HG03442 (cell line): ENCODE measurements around the gene UNK.
A peak's percentile ranks its signal among the peaks of the same experiment; 100 is the strongest.
"Not testable (repeated sequence)": the region's sequence is repeated elsewhere in the genome, so short reads cannot be mapped to it uniquely, and the experiment has no call there.

Source experiments
- ATAC-seq: cut with Tn5 transposase; IDR thresholded peaks from one replicate; pipeline ENCODE4 v1.9.1; 2021; ENCODE audit warnings: mild to moderate bottlenecking, moderate library complexity; ENCODE audit not compliant: unreplicated experiment

UNK gene

GRCh38 chr17:75847614-75848522 lies 63.3 kb downstream of the UNK start:
- no peak for ATAC-seq

GRCh38 chr17:75848523-75849278 lies 64.1 kb downstream of the UNK start:
- ATAC-seq = no peak

- ATAC-seq = no peak
These were observed 64.7 kb downstream of the UNK start for GRCh38 chr17:75849279-75849646.

- no peak for ATAC-seq
These were observed 65.1 kb downstream of the UNK start for GRCh38 chr17:75849724-75850123.

- ATAC-seq = no peak
These were observed 66.5 kb downstream of the UNK start for GRCh38 chr17:75850928-75851692.

- ATAC-seq = not testable (repeated sequence)
These were observed 67.0 kb downstream of the UNK start for GRCh38 chr17:75851693-75851991.

GRCh38 chr17:75853433-75853832 lies 68.8 kb downstream of the UNK start:
- no peak for ATAC-seq

GRCh38 chr17:75854101-75854748 lies 69.6 kb downstream of the UNK start:
- no peak for ATAC-seq

DNA sequence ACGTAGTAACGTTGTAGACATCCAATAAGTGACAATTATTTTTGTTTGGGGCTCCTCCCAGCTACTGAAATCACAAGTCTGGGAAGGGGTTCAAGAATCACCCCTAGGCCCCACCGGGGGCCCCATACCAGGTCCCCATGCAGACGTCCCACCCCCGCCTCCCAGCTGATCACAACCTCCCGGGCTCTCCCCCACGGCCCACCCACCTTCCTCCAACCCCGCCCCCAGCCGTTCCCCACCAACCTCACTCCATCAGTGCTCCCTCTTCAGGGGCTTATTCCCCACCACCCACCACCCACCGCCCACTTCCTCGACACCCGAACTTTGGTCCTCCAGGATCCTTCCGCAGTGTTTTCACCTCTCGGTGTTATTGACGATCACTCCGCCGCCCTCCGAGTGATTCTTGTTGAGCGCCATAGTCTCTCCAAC lies 70.3 kb downstream of the UNK start:
- no peak for ATAC-seq

DNA sequence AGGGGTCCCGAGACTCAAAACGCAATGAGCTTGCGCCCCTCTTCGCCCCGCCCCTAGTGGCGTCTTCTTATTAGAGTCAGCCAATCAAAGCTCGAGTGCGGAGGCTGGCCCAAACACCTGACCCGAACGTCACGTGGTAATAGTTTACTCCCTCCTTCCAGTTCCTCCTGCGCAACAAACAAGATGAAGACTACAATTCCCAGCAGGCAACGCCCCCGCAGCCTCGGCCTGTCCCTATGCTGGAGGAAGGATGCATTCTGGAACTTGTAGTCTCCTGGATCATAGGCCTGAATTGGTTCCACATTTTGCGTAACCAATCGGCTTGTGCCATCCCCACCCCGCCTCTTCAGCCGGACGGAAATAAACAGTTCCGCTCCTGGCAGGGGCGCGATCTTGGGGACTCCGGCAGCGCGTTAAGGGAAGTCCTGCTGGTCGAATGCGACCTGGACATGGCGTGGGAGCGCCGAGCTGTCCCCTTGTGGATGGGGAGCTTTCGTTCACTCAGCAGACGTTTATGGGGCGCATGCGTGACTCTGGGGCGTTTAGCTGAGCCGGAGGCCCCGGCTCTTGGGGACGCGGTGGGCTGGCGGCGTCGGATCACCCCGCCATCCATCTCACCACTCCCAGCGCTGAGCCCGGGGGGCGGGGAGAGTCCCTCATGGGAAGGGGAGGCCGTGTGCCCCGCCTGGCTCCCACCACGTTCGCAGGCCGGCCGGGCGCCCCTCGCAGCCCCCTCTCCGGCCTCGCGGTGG lies 70.9 kb downstream of the UNK start, which contains the start of gene WBP2:
Gene WBP2 (minus strand): TSS at position 26 of the 752 bp plus-strand sequence. CDS start 38 bp downstream, outside the sequence.
- ATAC-seq = peak; percentile 81

DNA sequence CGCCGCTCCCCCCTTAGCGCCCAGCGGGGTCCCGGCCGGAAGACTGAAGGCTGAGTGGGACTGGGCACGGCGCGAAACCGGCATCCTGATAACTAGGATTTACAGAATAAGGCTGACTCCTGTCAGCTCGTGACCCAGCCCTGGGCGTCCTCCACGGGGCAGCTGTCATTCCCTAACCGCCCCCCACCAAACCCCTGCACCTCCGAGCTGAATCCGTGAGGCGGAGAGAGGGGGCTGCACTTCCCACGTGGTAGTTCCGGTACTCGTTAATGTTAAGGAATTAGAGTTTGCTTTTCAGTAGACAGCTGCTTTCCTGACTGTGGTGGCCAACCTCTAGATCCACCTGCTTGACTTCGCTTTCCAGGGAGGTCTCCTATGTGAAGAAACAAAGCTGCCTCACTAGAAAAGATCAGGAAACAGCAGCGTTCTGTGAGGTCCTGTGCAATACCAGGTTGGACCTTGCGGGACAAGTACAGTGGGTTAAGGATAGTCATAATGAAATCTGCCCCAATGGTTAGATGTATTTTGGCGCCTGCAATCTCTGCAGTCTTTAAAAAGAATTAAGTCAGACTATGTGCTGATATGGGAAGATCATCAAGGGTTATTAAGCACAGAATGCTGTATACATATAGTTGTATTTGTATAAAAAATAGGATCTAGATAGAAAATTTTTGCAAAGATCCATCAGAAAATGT lies 71.6 kb downstream of the UNK start:
- no peak for ATAC-seq

DNA sequence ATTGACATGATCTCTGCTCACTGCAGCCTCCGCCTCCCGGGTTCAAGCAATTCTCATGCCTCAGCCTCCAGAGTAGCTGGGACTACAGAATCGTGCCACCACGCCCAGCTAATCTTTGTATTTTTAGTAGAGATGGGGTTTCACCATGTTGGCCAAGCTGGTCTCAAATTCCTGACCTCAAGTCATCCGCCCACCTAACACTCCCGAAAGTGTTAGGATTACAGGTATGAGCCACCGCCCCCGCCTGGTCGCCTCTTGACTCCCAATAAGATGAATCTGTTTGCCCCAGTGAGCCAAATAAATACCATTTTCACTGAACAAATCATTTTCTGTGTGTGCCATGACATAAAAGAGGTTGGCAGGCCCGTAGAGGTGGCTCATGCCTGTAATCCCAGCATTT lies 74.8 kb downstream of the UNK start:
- not testable (repeated sequence) for ATAC-seq

- ATAC-seq = no peak
These were observed 77.3 kb downstream of the UNK start for GRCh38 chr17:75861927-75862317.

DNA sequence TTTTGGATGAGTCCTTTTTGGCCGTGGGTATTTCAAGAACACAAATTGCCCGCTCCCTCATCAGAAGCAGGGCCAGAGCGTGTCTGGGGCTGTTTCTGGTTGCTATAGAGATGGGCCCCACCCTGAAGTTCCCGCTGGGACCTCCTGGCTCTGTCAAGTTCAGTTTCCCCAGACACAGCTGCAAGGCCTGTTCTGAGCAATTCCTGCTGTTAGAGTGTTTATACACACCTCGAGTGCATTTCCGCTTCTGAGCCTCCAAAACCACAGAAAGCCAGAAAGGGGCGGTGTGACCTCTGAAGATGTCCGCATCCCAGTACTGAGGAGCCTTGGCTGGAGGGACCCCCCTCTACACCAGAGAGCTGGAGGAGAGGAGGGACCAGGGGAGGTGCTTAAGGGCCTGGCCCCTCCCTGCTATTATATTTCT lies 79.9 kb downstream of the UNK start:
- peak; percentile 72 for ATAC-seq

- peak; percentile 15 for ATAC-seq
These were observed 80.3 kb downstream of the UNK start for GRCh38 chr17:75864887-75865286.

GRCh38 chr17:75865404-75866188 lies 81.0 kb downstream of the UNK start:
- ATAC-seq = not testable (repeated sequence)

- ATAC-seq = not testable (repeated sequence)
These were observed 84.2 kb downstream of the UNK start for GRCh38 chr17:75868730-75869281.
